NT2/D1 (cell line): ENCODE measurements around the gene RAF1.

Source experiments
- SUZ12 ChIP-seq: IDR thresholded peaks from 2 replicates; pipeline ENCODE4 v1.6.1; 2011; ENCODE audit not compliant: insufficient read length, insufficient read depth; ENCODE audit errors: extremely low read depth
- YY1 ChIP-seq: IDR thresholded peaks from 2 replicates; pipeline ENCODE4 v1.6.1; 2011; ENCODE audit not compliant: insufficient read length, insufficient read depth
- ZNF274 ChIP-seq: IDR thresholded peaks from 2 replicates; pipeline ENCODE4 v1.6.1; 2011; ENCODE audit warnings: mild to moderate bottlenecking, low read depth, low read length

DNA sequence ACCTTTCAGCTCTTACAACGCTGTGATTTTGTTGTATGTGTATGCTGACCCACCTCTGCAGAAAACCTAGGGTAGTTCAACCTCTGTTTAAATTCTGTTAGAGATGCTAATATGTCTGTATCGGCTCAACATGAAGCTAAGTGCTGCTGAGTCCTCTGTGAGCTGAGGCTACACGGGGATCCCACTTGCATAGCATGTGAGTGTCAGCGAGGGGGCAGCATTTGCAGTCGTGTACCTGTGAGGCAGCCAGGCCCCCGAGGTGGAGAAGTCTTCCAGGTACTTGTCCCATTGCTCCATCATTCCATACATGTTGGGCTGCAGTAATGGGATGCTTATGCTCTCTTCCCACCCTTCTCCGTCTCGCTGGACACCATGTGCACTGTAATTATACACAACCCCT is 122.3 kb downstream of the RAF1 start:
- TF ChIP-seq ZNF274 (no peak), YY1 (no peak), SUZ12 (no peak)
